ENCODE results near the gene FYN.

DNA sequence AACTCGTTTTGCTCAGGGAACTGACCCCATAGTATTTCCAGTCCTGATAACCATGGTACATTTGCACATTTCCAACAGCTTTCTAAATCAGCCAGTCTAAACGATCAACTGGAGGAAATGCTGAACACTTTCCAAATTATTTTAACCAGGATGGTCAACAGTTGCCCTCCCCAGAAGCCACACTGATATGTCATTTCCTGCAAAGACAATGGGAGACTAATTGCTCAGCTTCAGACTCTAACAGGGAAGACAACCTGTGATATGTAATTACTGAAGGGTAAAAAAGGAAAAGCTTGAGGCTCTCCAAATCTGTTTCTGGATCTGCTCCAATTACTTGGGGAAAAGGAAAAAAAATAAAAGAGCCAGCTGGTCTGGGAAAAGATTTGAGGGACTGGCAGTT, 88.8 kb downstream of the FYN start:
- TF ChIP-seq, protein P1, sequence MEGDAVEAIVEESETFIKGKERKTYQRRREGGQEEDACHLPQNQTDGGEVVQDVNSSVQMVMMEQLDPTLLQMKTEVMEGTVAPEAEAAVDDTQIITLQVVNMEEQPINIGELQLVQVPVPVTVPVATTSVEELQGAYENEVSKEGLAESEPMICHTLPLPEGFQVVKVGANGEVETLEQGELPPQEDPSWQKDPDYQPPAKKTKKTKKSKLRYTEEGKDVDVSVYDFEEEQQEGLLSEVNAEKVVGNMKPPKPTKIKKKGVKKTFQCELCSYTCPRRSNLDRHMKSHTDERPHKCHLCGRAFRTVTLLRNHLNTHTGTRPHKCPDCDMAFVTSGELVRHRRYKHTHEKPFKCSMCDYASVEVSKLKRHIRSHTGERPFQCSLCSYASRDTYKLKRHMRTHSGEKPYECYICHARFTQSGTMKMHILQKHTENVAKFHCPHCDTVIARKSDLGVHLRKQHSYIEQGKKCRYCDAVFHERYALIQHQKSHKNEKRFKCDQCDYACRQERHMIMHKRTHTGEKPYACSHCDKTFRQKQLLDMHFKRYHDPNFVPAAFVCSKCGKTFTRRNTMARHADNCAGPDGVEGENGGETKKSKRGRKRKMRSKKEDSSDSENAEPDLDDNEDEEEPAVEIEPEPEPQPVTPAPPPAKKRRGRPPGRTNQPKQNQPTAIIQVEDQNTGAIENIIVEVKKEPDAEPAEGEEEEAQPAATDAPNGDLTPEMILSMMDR (conservative IDR thresholded peaks at IDR 0.05; ENCODE audit: low read depth, low read length) = no peak
- TF ChIP-seq EZH2 (IDR thresholded peaks at IDR 0.05; ENCODE audit: borderline replicate concordance, low read depth, low read length, poor library complexity, severe bottlenecking) = no peak
